ENCODE measurements around the gene CAB39.
A peak's percentile ranks its signal among the peaks of the same experiment; 100 is the strongest.
"Not testable (repeated sequence)": the region's sequence is repeated elsewhere in the genome, so short reads cannot be mapped to it uniquely, and the experiment has no call there.

Gene CAB39

GRCh38 chr2:230716588-230716987 is 3.9 kb downstream of the CAB39 start:
- DNase-seq, result no peak

- DNase-seq, result peak; percentile 4
Observed at GRCh38 chr2:230717600-230717999, 5.0 kb downstream of the CAB39 start.

- DNase-seq, result no peak
Observed at GRCh38 chr2:230719340-230719739, 6.7 kb downstream of the CAB39 start.

GRCh38 chr2:230721712-230722111 is 9.1 kb downstream of the CAB39 start:
- no peak for DNase-seq

GRCh38 chr2:230722207-230722885 is 9.7 kb downstream of the CAB39 start:
- no peak for DNase-seq

GRCh38 chr2:230723363-230723762 is 10.7 kb downstream of the CAB39 start:
- DNase-seq, result no peak

- DNase-seq, result not testable (repeated sequence)
Observed at GRCh38 chr2:230724957-230725356, 12.3 kb downstream of the CAB39 start.

- DNase-seq, result no peak
Observed at GRCh38 chr2:230731512-230731911, 18.9 kb downstream of the CAB39 start.

- DNase-seq, result no peak
Observed at GRCh38 chr2:230732914-230733401, 20.3 kb downstream of the CAB39 start.

- DNase-seq, result no peak
Observed at GRCh38 chr2:230734247-230735175, 21.9 kb downstream of the CAB39 start.

- DNase-seq, result no peak
Observed at GRCh38 chr2:230735884-230736283, 23.2 kb downstream of the CAB39 start.

- DNase-seq, result no peak
Observed at GRCh38 chr2:230737300-230737699, 24.7 kb downstream of the CAB39 start.

GRCh38 chr2:230737791-230738226 is 25.2 kb downstream of the CAB39 start:
- DNase-seq, result no peak

- no peak for DNase-seq
Observed at GRCh38 chr2:230738391-230738811, 25.8 kb downstream of the CAB39 start.

- DNase-seq, result no peak
Observed at GRCh38 chr2:230738924-230739323, 26.3 kb downstream of the CAB39 start.

- DNase-seq, result no peak
Observed at GRCh38 chr2:230739961-230740360, 27.3 kb downstream of the CAB39 start.

GRCh38 chr2:230742781-230743180 is 30.1 kb downstream of the CAB39 start:
- no peak for DNase-seq

- DNase-seq, result no peak
Observed at GRCh38 chr2:230746213-230746612, 33.6 kb downstream of the CAB39 start.

- no peak for DNase-seq
Observed at GRCh38 chr2:230748087-230748486, 35.4 kb downstream of the CAB39 start.

- DNase-seq, result no peak
Observed at GRCh38 chr2:230749111-230749510, 36.5 kb downstream of the CAB39 start.

GRCh38 chr2:230751062-230751461 is 38.4 kb downstream of the CAB39 start:
- no peak for DNase-seq

- no peak for DNase-seq
Observed at GRCh38 chr2:230754200-230754599, 41.6 kb downstream of the CAB39 start.

- DNase-seq, result no peak
Observed at GRCh38 chr2:230757476-230757875, 44.8 kb downstream of the CAB39 start.
